Suprapubic skin (tissue), 4 donors: ENCODE data around the gene AMTN. TPM values are rescaled to one million over a fixed set of nuclear protein-coding genes. Genes with fewer than 3 reads are reported as not detected.

Experiments
- DNase-seq, 2 donors: peaks; one replicate each; pipeline ENCODE4 v3.0.0-alpha.2; 2019; ENCODE audit warnings: low spot score in 2 of 2
- H3K27ac ChIP-seq: fragments of 200-600 bp; sonication (generic); one replicate; pipeline ENCODE4 v1.5.1; 2019
- H3K27me3 ChIP-seq: fragments of 200-600 bp; sonication (generic); one replicate; pipeline ENCODE4 v1.5.1; 2019
- H3K36me3 ChIP-seq: fragments of 200-600 bp; sonication (generic); one replicate; pipeline ENCODE4 v1.5.1; 2019
- H3K4me1 ChIP-seq: fragments of 200-600 bp; sonication (generic); one replicate; pipeline ENCODE4 v1.5.1; 2019
- H3K4me3 ChIP-seq: fragments of 200-600 bp; sonication (generic); one replicate; pipeline ENCODE4 v1.5.1; 2019; ENCODE audit warnings: mild to moderate bottlenecking
- H3K9me3 ChIP-seq: fragments of 200-600 bp; sonication (generic); one replicate; pipeline ENCODE4 v1.5.1; 2019
- EP300 ChIP-seq: sonication (generic); formaldehyde crosslinking; IDR thresholded peaks from one replicate; pipeline ENCODE4 v1.6.1; 2017; ENCODE audit warnings: antibody characterized with exemption
- POLR2A ChIP-seq, 2 donors: fragments of 450-650 bp; IDR thresholded peaks; one replicate each; pipeline ENCODE4 v1.6.1; 2017; ENCODE audit warnings: antibody characterized with exemption in 2 of 2, mild to moderate bottlenecking in 2 of 2, moderate library complexity in 2 of 2
- POLR2AphosphoS5 ChIP-seq, 3 donors: sonication (generic); formaldehyde crosslinking; IDR thresholded peaks; one replicate each; pipeline ENCODE4 v1.6.1; 2017; ENCODE audit warnings: antibody characterized with exemption in 3 of 3
- WGBS: methylation state at CpG from one replicate; pipeline ENCODE4 v1.1.5; 2018; 5-methylcytosine and 5-hydroxymethylcytosine counted together
- total RNA-seq, 4 donors: library from RNA; depleted of rRNA; stranded (reverse); fragments of >200 nt; gene quantifications; one replicate each; pipeline ENCODE4 v1.1.0, GENCODE V29; 2016
- TF ChIP-seq, protein P1 (sequence below), 2 donors: fragments of 200-600 bp in 1 of 2; fragments of 450-650 bp in 1 of 2; sonication (generic) in 1 of 2; IDR thresholded peaks; one replicate each; pipeline ENCODE4 v1.5.1; 2016 to 2019; ENCODE audit warnings: antibody characterized with exemption in 2 of 2, mild to moderate bottlenecking in 1 of 2, moderate library complexity in 1 of 2

AMTN gene
- total RNA-seq, 4 donors from 2014 or later, result 0.79 to 0.83 TPM; not detected in 2

DNA sequence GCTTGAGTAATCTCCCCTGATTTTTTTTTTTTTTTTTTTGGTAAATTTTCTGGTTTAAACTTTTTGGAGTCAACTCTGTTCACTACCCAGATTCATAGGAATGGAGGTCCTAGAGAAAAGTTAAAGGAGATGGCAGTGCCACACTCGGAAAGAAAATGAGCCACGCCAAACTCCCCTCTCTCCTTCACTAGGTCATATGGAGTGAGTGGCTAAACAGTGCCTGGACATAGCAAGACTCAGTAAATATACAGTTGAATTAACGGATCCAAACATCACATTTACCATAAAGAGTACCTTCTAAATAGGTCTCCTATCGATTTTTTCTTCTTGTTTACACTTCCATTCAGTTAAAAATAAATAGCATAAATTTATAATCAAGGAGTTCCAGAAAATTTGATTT is 13.6 kb upstream of the AMTN start:
- Histone ChIP-seq H3K9me3 (no peaks in the 10 kb centered on the region), H3K4me1 (no peaks in the 10 kb centered on the region), H3K4me3 (no peak overlapping the region), H3K36me3 (no peaks in the 10 kb centered on the region), H3K27ac (no peak overlapping the region), H3K27me3 (no peaks in the 10 kb centered on the region)
- DNase-seq, result no peak
- WGBS, result 52% methylated on average over 4 of the region's 4 CpGs
- TF ChIP-seq, protein P1, sequence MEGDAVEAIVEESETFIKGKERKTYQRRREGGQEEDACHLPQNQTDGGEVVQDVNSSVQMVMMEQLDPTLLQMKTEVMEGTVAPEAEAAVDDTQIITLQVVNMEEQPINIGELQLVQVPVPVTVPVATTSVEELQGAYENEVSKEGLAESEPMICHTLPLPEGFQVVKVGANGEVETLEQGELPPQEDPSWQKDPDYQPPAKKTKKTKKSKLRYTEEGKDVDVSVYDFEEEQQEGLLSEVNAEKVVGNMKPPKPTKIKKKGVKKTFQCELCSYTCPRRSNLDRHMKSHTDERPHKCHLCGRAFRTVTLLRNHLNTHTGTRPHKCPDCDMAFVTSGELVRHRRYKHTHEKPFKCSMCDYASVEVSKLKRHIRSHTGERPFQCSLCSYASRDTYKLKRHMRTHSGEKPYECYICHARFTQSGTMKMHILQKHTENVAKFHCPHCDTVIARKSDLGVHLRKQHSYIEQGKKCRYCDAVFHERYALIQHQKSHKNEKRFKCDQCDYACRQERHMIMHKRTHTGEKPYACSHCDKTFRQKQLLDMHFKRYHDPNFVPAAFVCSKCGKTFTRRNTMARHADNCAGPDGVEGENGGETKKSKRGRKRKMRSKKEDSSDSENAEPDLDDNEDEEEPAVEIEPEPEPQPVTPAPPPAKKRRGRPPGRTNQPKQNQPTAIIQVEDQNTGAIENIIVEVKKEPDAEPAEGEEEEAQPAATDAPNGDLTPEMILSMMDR (IDR thresholded peaks at IDR 0.05), result no peak
- no peak for TF ChIP-seq POLR2AphosphoS5 (IDR thresholded peaks at IDR 0.05)
- TF ChIP-seq EP300, result no peak
- TF ChIP-seq POLR2A (IDR thresholded peaks at IDR 0.05), result no peak

DNA sequence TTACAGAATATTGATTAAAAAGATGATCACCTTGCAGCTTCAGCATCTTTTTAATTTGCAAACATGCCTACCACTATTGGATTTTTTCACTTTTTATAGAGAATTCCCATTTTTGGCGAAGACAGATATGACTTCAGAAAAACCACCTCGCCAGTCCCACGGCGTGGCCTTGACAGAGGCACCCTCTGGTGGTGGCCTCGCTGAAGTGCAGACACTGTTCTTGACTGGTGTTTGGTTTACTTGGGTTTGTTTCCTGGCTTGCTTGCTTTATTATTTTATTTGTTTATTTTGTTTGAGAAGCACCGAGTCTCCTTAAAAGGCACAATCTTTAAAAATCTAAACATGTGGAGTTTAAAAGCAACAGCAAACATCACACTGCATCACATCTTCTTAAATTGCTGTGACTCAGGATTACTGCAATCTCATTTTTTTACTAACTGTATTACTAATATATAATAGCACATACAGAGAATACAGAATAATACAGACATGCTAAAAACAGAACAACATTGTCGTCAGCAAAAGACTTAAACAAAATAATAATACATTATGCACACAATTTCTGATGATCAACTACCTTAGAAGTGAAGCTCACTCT is 13.1 kb upstream of the AMTN start:
- Histone ChIP-seq H3K9me3 (no peaks in the 10 kb centered on the region), H3K27ac (no peak overlapping the region), H3K4me1 (no peaks in the 10 kb centered on the region), H3K4me3 (no peak overlapping the region), H3K36me3 (no peaks in the 10 kb centered on the region), H3K27me3 (no peaks in the 10 kb centered on the region)
- DNase-seq, result no peak
- WGBS, result 5% methylated on average over 7 of the region's 7 CpGs
- TF ChIP-seq, protein P1 (IDR thresholded peaks at IDR 0.05), result peak; percentile 80 to 84
- no peak for TF ChIP-seq POLR2AphosphoS5 (IDR thresholded peaks at IDR 0.05)
- no peak for TF ChIP-seq EP300
- no peak for TF ChIP-seq POLR2A (IDR thresholded peaks at IDR 0.05)

DNA sequence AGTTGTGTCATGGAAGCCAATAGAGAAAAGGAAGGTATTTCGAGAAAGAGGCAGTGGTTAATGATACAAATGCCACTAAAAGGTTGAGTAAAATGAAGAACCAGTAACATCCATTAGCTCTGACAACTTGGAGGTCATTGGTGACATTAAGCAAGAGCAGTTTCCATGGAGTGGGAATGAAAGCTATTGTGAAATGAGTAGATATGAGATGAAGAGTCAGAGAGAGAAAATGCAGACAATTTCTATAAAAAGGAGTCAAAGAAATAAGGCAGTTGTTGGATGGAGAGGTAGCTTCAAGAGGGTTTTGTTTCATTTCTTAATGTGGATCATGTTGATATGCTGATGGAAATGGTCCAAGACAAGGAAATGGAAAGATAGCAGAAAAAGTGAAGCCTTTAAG is 9.6 kb upstream of the AMTN start:
- Histone ChIP-seq H3K27me3 (no peaks in the 10 kb centered on the region), H3K27ac (no peak overlapping the region), H3K4me3 (no peak overlapping the region), H3K9me3 (no peaks in the 10 kb centered on the region), H3K36me3 (no peaks in the 10 kb centered on the region), H3K4me1 (no peaks in the 10 kb centered on the region)
- TF ChIP-seq EP300 (no peak), POLR2A (IDR thresholded peaks at IDR 0.05) (no peak), POLR2AphosphoS5 (IDR thresholded peaks at IDR 0.05) (no peak)
- TF ChIP-seq, protein P1 (IDR thresholded peaks at IDR 0.05), result no peak
- WGBS, result 81% methylated on average over 1 of the region's 1 CpG
- DNase-seq, result no peak

DNA sequence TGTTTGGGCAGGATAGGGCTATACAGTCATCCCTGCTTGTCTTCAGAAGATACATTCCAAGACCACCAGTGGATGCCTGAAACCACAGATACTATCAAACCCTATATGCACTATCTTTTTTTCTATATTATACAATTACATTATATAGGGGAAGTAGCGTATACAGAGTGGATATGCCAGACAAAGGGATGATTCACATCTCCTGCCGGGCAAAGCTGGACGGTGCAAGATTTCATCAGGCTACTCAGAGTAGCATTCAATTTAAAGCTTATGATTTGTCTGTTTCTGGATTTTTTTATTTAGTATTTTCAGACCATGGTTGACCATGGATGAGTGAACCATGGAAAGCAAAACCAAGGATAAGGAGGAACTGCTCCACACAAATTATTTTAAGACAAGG is 7.0 kb upstream of the AMTN start:
- TF ChIP-seq EP300, result no peak
- TF ChIP-seq POLR2AphosphoS5 (IDR thresholded peaks at IDR 0.05), result no peak
- TF ChIP-seq, protein P1 (IDR thresholded peaks at IDR 0.05), result no peak
- TF ChIP-seq POLR2A (IDR thresholded peaks at IDR 0.05), result no peak
- no peaks in the 10 kb centered on the region for H3K36me3 ChIP-seq
- no peaks in the 10 kb centered on the region for H3K27me3 ChIP-seq
- no peaks in the 10 kb centered on the region for H3K9me3 ChIP-seq
- no peak for DNase-seq
- no peak overlapping the region for H3K4me3 ChIP-seq
- WGBS, result 93% methylated on average over 3 of the region's 3 CpGs
- H3K27ac ChIP-seq, result no peak overlapping the region
- no peaks in the 10 kb centered on the region for H3K4me1 ChIP-seq

DNA sequence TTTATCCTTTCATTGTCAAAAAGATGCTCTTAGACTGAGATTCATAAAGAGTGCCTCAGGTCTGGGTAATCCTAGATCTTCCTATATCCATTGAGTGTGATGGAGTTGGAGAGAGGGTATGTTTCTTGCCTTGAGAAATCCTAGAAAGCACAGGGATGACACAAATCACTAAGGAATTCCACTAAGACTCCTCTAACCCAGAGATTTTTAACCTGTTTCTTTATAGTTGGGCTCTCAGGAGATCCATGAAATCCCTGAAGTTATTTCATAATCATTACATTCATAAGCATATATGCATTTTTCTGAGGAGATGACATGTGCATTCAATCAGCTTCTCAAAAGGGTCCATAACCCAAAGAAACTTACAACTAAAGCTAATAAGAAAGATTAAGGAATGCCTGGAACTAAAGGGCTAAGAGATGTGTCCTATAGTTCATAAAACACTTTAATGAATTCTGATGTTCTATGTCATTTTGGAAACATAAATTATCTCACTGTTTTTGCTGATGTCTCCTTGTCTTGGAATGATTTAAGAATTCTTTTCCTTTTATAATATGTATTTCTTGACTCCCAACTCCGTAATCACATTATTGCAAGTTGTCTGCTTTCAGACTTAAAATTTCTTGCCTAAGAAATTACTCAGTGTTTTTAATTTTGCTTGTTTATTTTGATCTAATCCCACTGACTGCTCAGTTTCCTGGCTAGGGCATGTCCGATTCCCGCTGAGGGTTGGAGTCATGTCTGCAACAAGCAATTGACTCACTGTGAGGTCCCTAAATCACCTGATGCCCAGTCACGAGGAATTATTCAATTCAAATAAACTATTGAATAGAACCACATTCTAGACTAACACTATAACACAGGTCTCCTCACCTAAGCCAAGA is 2.8 kb upstream of the AMTN start:
- no peak for TF ChIP-seq EP300
- no peak for TF ChIP-seq POLR2AphosphoS5 (IDR thresholded peaks at IDR 0.05)
- TF ChIP-seq, protein P1 (IDR thresholded peaks at IDR 0.05), result no peak
- TF ChIP-seq POLR2A (IDR thresholded peaks at IDR 0.05), result no peak

More for the DNA sequence above, 2.8 kb upstream of the AMTN start:
- no peaks in the 10 kb centered on the region for H3K9me3 ChIP-seq
- no peaks in the 10 kb centered on the region for H3K27me3 ChIP-seq
- no peaks in the 10 kb centered on the region for H3K36me3 ChIP-seq
- no peak for DNase-seq
- H3K4me1 ChIP-seq, result no peaks in the 10 kb centered on the region
- H3K4me3 ChIP-seq, result no peak overlapping the region
- no peak overlapping the region for H3K27ac ChIP-seq
- WGBS, result 66% methylated on average over 4 of the region's 4 CpGs
